Upper lobe of left lung (tissue), 6 donors: ENCODE results near the gene UBE2G1. TPM values are rescaled to one million over a fixed set of nuclear protein-coding genes. Genes with fewer than 3 reads are reported as not detected.
A peak's percentile ranks its signal among the peaks of the same experiment; 100 is the strongest.
"Not testable (repeated sequence)": the region's sequence is repeated elsewhere in the genome, so short reads cannot be mapped to it uniquely, and the experiment has no call there.

ENCODE experiments used
- ATAC-seq, 2 donors: fragments of 200-7000 bp; cut with Tn5 transposase; one replicate each; pipeline ENCODE4 v1.9.1; 2022; ENCODE audit warnings: mild to moderate bottlenecking in 2 of 2, moderate library complexity in 2 of 2; ENCODE audit not compliant: low FRiP score in 2 of 2
- DNase-seq, 2 donors: peaks; one replicate each; pipeline ENCODE4 v3.0.0-alpha.2; 2019 to 2020
- H3K27ac ChIP-seq, 4 donors: fragments of 200-600 bp; sonication (generic); one replicate each; pipeline ENCODE4 v1.5.1; 2016 to 2019
- H3K27me3 ChIP-seq, 4 donors: fragments of 200-600 bp; sonication (generic); one replicate each; pipeline ENCODE4 v1.5.1; 2017 to 2019
- H3K36me3 ChIP-seq, 4 donors: fragments of 200-600 bp; sonication (generic); one replicate each; pipeline ENCODE4 v1.5.1; 2016 to 2019
- H3K4me1 ChIP-seq, 4 donors: fragments of 200-600 bp; sonication (generic); one replicate each; pipeline ENCODE4 v1.5.1; 2018 to 2019
- H3K4me3 ChIP-seq, 4 donors: fragments of 200-600 bp; sonication (generic); one replicate each; pipeline ENCODE4 v1.5.1; 2017 to 2019; ENCODE audit warnings: mild to moderate bottlenecking in 2 of 4, moderate library complexity in 1 of 4
- H3K9me3 ChIP-seq, 4 donors: fragments of 200-600 bp; sonication (generic); one replicate each; pipeline ENCODE4 v1.5.1; 2018 to 2019
- EP300 ChIP-seq, 4 donors: sonication (generic); formaldehyde crosslinking; IDR thresholded peaks; one replicate each; pipeline ENCODE4 v1.5.1; 2017; ENCODE audit warnings: antibody characterized with exemption in 4 of 4, control low read depth in 2 of 4
- POLR2A ChIP-seq, 4 donors: fragments of 450-650 bp; IDR thresholded peaks; one replicate each; pipeline ENCODE4 v1.5.1; 2016 to 2017; ENCODE audit warnings: antibody characterized with exemption in 4 of 4, mild to moderate bottlenecking in 2 of 4
- POLR2AphosphoS5 ChIP-seq, 2 donors: sonication (generic); formaldehyde crosslinking; IDR thresholded peaks; one replicate each; pipeline ENCODE4 v1.5.1; 2017; ENCODE audit warnings: antibody characterized with exemption in 2 of 2
- WGBS, 2 donors: methylation state at CpG; one replicate each; pipeline ENCODE4 v1.1.5; 2017 to 2018; 5-methylcytosine and 5-hydroxymethylcytosine counted together
- total RNA-seq, 6 donors: library from RNA; depleted of rRNA in 4 of 6; stranded (reverse); fragments of >200 nt in 4 of 6; gene quantifications; one replicate each; pipeline versions ENCODE4 v1.1.0 to v1.2.1, GENCODE V29; 2016 to 2021
- TF ChIP-seq, protein P1 (sequence below), 6 experiments: fragments of 450-650 bp in 4 of 6; fragments of 200-600 bp in 2 of 6; sonication (generic) in 2 of 6; IDR thresholded peaks; one replicate each; pipeline ENCODE4 v1.5.1; 2016 to 2019; ENCODE audit warnings: antibody characterized with exemption in 6 of 6
- donor health status: DM: no; HTN: no; CAD: no; lungs with moderate emphysema.
- donor health status: DM: no; HTN: yes; CAD: no; lungs with severe emphysema.

UBE2G1 gene
- total RNA-seq, 6 donors from 2014 or later: 24.5 to 45.8 (median 35.8) TPM

DNA sequence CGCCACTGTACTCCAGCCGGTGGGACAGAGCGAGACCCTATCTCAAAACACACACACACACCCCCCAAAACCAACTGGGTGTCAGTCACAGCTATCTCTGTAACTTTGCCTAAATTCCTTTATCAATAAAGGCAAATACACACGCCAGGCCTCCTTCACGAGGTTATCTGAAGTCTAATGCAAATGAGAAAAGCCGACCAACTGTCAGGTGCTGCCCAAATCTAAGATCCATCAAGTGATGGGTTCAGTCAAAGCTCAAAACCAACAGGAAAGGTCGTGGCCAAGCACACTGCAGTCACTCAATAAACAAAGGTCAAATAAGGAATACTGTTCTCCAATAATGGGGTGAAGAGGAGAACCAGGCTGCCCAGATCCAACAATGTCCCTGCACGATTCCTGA is 103.8 kb downstream of the UBE2G1 start:
- Histone ChIP-seq H3K4me1 (peaks cover 17 to 27% (median 22%) of the 10 kb centered on the region in 4 donors), H3K4me3 (peak overlapping the region; percentile 70 to 97 (median 89)), H3K27ac (peak overlapping the region; percentile 74 to 89 (median 88)), H3K27me3 (no peaks in the 10 kb centered on the region), H3K9me3 (peaks cover 5 to 12% (median 6%) of the 10 kb centered on the region in 4 donors), H3K36me3 (peaks cover 0 to 6% (median 0%) of the 10 kb centered on the region in 4 donors)
- DNase-seq (no peak), ATAC-seq (no peak)
- WGBS, 2 donors: 53 to 56% methylated on average over 8 of the region's 8 CpGs
- TF ChIP-seq POLR2AphosphoS5 (IDR thresholded peaks at IDR 0.05) (no peak), POLR2A (IDR thresholded peaks at IDR 0.05) (no peak), EP300 (IDR thresholded peaks at IDR 0.05) (no peak)
- TF ChIP-seq, protein P1, sequence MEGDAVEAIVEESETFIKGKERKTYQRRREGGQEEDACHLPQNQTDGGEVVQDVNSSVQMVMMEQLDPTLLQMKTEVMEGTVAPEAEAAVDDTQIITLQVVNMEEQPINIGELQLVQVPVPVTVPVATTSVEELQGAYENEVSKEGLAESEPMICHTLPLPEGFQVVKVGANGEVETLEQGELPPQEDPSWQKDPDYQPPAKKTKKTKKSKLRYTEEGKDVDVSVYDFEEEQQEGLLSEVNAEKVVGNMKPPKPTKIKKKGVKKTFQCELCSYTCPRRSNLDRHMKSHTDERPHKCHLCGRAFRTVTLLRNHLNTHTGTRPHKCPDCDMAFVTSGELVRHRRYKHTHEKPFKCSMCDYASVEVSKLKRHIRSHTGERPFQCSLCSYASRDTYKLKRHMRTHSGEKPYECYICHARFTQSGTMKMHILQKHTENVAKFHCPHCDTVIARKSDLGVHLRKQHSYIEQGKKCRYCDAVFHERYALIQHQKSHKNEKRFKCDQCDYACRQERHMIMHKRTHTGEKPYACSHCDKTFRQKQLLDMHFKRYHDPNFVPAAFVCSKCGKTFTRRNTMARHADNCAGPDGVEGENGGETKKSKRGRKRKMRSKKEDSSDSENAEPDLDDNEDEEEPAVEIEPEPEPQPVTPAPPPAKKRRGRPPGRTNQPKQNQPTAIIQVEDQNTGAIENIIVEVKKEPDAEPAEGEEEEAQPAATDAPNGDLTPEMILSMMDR (IDR thresholded peaks at IDR 0.05): no peak

DNA sequence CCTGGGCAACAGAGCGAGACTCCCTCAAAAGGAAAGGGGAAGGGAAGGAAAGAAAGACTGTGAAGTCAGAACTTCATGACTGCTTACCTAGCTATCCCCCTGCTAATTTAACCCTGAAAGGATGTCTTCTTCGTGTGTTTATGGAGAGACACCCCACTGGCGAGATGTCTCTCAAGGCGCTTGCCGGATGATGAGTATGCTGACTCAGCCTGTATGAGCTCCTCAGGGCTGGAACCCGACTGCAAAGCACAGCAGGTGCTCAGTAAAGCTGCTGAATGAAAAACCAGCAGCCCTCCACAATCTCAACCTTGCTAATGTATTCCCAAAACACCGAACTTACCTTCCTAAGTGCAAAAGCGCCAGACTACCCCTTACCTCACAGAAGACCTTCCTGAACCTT is 105.0 kb downstream of the UBE2G1 start:
- TF ChIP-seq, protein P1 (IDR thresholded peaks at IDR 0.05): no peak
- TF ChIP-seq EP300 (IDR thresholded peaks at IDR 0.05) (no peak), POLR2A (IDR thresholded peaks at IDR 0.05) (no peak), POLR2AphosphoS5 (IDR thresholded peaks at IDR 0.05) (no peak)
- peaks cover 17 to 27% (median 22%) of the 10 kb centered on the region in 4 donors for H3K4me1 ChIP-seq
- H3K36me3 ChIP-seq: peaks cover 0 to 6% (median 0%) of the 10 kb centered on the region in 4 donors
- 90 to 94% methylated on average over 8 of the region's 8 CpGs for WGBS, 2 donors
- H3K4me3 ChIP-seq: no peak overlapping the region
- no peak overlapping the region for H3K27ac ChIP-seq
- H3K9me3 ChIP-seq: peaks cover 5 to 12% (median 6%) of the 10 kb centered on the region in 4 donors
- ATAC-seq (no peak), DNase-seq (no peak)
- H3K27me3 ChIP-seq: no peaks in the 10 kb centered on the region

DNA sequence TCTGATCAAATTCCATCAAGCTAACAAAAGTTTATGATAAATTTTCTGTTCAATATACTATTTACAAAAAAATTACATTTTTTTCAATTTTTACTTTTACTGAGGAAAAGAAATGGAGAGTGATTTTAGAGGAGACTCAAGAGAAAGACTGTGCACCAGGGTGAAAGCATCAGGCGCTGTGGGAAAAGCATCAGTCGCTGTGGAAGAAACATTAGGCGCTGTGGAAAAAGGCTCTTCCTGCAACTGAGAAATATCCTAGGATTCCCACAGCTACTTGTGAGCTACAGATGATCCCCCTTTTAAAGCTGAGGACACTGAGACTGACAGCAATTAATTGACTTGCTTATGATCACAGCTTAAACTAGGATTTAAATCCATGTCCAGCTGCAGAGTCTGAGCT is 107.6 kb downstream of the UBE2G1 start:
- TF ChIP-seq POLR2AphosphoS5 (IDR thresholded peaks at IDR 0.05) (no peak), EP300 (IDR thresholded peaks at IDR 0.05) (no peak), POLR2A (IDR thresholded peaks at IDR 0.05) (no peak)
- TF ChIP-seq, protein P1 (IDR thresholded peaks at IDR 0.05): no peak
- Histone ChIP-seq H3K9me3 (peaks cover 5 to 12% (median 6%) of the 10 kb centered on the region in 4 donors), H3K4me1 (peaks cover 9 to 18% (median 14%) of the 10 kb centered on the region in 4 donors), H3K4me3 (no peak overlapping the region), H3K27me3 (no peaks in the 10 kb centered on the region), H3K27ac (no peak overlapping the region), H3K36me3 (peaks cover 0 to 6% (median 0%) of the 10 kb centered on the region in 4 donors)
- 74 to 90% methylated on average over 3 of the region's 3 CpGs for WGBS, 2 donors
- no peak for ATAC-seq
- no peak for DNase-seq

DNA sequence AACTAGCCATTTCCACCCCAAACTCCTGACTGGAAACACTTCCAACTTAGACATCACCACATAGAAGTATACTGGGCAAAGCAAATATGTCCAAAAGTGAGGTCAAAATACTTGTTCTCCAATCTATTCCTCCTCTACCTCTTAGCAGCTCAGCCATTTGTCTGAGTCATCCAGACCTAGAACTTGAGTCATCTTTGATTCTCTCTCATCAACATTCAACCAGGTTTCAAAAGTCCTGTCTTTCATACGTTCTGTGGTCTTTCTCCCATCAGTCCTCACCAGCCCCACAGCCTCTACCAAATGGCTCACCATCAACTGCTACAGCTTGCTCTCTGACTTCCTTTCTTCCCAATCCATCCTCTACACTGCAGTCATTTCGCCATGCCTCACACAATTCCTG is 109.5 kb downstream of the UBE2G1 start:
- DNase-seq (no peak), ATAC-seq (no peak)
- Histone ChIP-seq H3K27me3 (no peaks in the 10 kb centered on the region), H3K4me3 (no peak overlapping the region), H3K9me3 (peaks cover 5 to 12% (median 6%) of the 10 kb centered on the region in 4 donors), H3K27ac (no peak overlapping the region), H3K36me3 (peaks cover 0 to 6% (median 0%) of the 10 kb centered on the region in 4 donors), H3K4me1 (peaks cover 0 to 13% (median 4%) of the 10 kb centered on the region in 4 donors)
- WGBS, 2 donors: 70 to 90% methylated on average over 2 of the region's 2 CpGs
- TF ChIP-seq, protein P1 (IDR thresholded peaks at IDR 0.05): no peak
- TF ChIP-seq POLR2AphosphoS5 (IDR thresholded peaks at IDR 0.05): no peak
- TF ChIP-seq POLR2A (IDR thresholded peaks at IDR 0.05): no peak

DNA sequence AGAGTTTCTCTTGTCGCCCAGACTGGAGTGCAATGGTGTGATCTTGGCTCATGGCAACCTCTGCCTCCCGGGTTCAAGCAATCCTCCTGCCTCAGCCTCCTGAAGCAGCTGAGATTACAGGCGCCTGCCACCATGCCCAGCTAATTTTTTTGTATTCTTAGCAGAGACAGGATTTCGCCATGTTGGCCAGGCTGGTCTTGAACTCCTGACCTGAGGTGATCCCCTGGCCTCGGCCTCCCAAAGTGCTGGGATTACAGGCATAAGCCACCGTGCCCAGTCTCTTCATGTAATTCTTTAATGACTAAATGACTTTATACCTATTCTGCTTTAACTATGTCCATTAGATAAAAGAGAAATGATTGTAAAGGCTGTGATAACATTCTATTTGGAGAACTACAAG is 111.2 kb downstream of the UBE2G1 start:
- DNase-seq, H3K27ac ChIP-seq, ATAC-seq, H3K36me3 ChIP-seq, H3K27me3 ChIP-seq, H3K4me3 ChIP-seq: not testable (repeated sequence)
- H3K4me1 ChIP-seq: peaks cover under 1 to 11% (median 3%) of the 10 kb centered on the region in 4 donors
- 90 to 92% methylated on average over 6 of the region's 6 CpGs for WGBS, 2 donors
- H3K9me3 ChIP-seq: peaks cover 5 to 12% (median 6%) of the 10 kb centered on the region in 4 donors
